Left renal cortex interstitium (tissue), 4 donors: Measurements from ENCODE around the gene TMEM39A. TPM values are rescaled to one million over a fixed set of nuclear protein-coding genes. Genes with fewer than 3 reads are reported as not detected.

Source experiments
- DNase-seq, 4 donors: peaks; one replicate each; pipeline ENCODE4 v3.0.0-alpha.2; 2013; ENCODE audit warnings: low read depth in 4 of 4, low spot score in 2 of 4, missing footprints in 1 of 4
- polyA plus RNA-seq, 4 donors: library from polyadenylated mRNA; unstranded; fragments of 120-200 nt; gene quantifications; one replicate each; pipeline ENCODE4 v1.2.1, GENCODE V29; 2013; ENCODE audit not compliant: insufficient read length in 4 of 4

Gene TMEM39A
- polyA plus RNA-seq, 4 donors: 46.2 to 60.1 (median 53.3) TPM

DNA sequence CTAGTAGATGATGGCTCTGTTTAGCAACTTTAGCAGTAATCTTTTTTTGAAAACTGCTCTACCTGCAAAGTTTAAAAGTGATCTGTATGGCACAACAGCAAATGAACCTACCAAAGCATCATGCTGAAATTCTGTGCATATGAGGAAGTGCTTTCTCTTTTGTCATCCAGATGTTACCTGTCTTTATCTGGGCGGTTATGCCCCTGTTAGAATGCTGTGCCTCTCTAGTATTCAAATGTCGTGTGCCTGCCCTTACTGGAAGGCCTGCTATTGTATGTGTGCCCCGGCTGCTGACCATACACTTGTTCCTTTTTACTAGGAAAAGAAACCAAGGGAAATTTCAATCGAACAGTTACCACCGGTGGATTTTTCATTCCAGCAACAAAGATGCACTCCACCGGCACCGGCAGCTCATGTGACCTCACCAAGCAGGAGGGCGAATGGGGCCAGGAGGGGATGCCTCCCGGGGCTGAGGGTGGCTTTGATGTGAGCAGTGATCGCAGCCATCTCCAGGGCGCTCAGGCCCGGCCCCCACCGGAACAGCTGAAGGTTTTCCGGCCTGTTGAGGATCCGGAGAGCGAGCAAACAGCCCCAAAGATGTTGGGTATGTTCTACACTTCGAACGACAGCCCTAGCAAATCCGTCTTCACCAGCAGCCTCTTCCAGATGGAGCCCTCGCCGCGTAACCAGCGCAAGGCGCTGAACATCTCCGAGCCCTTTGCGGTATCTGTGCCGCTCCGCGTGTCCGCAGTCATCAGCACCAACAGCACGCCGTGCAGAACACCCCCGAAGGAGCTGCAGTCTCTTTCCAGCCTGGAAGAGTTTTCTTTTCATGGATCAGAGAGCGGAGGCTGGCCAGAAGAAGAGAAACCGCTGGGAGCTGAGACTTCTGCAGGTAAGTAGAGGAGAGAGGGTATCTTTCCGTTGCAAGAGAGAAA, 61.6 kb downstream of the TMEM39A start:
- no peak for DNase-seq

GRCh38 chr3:119401069-119401468, 62.3 kb downstream of the TMEM39A start:
- no peak for DNase-seq

DNA sequence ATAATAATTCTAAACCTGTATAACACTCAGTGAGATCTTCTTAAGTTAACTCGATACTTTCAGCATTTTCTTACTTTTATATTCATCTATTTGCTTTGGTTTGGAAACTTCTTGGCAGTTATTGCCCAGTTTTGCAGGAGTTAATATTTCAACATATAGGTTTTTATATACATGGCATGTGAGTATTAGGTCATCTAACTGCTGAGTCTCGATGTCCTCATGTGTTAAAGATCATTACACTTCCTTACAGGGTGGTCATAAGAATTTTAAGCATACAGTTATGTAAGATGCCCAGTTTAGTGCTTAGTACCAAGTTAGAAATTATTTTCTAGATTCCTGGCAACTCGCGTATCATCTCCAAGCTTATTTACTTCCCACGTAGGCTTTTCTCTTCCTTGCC, 62.9 kb downstream of the TMEM39A start:
- no peak for DNase-seq

DNA sequence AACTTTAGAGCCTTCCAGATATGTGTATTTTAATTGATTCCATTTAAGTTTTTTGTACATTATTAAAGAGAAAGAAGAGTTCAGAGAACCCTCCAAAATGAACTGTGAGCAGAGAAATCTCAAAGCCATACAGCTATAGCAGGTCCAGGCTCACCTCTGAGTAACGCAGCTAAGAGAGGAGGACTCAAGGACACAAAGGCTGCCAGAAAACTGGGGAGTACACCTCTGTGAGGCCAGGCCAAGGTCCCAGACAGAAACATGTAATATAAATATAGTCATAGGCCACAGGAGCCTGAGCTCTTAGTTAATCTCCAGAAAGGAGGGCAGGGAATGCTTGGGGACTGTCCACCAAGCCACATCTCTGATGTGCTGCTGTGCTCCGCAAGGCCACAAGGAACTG, 66.5 kb downstream of the TMEM39A start:
- DNase-seq: no peak

DNA sequence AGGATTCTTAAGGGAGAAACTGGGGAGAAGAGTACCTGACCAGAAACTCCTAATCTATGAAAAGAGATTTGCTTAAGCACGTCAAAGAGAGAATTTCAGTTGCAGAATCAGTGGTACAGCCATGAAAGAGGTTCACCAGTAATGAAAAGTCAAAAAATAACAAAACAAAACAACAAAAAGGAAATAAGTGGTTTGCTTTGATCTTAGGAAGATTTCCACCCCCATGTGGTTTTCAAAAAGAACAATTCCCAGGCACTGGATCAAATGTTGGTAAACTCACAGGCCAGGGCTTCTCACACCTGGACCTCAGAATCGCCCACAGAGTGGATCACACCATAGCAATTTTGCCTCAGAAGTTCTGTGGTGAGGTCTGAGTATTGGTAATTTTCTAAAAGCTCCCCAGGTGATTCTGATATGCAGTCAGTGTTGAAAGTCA, 67.5 kb downstream of the TMEM39A start:
- no peak for DNase-seq

DNA sequence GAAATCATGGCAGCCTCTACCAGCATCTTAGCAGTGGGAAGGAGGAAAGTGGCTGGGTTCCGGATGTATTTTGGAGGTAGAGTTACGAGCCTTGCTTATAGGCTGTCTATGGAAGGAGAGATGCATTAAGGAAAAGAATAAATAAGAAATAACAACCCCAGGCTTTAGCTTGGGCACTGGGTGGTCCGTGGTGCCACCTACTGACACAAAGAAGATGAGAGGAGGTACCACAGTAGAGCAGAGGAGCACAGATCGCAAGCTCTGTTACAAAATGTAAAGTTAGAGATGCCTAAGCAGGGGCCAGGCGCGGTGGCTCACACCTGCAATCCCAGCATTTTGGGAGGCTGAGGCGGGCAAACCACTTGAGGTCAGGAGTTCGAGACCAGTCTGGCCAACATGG, 74.8 kb downstream of the TMEM39A start:
- DNase-seq: no peak

DNA sequence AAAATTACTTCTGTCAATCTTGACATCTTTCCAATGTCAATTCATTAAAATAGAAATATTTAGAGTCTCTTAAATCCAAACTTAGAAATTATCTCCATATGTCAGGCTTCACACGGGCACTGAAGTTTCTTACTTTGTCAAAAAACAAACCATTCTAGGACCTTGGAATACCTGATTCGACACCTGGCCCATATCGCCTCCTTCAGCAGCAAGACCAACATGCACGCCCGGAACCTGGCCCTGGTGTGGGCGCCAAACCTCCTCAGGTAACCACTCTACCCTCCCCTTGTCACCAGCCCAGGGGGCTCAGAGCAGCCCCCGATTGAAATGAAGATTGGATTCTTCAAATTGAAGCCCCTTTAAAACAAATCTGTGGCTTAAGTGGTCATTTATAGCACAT, 81.3 kb downstream of the TMEM39A start:
- DNase-seq: no peak

DNA sequence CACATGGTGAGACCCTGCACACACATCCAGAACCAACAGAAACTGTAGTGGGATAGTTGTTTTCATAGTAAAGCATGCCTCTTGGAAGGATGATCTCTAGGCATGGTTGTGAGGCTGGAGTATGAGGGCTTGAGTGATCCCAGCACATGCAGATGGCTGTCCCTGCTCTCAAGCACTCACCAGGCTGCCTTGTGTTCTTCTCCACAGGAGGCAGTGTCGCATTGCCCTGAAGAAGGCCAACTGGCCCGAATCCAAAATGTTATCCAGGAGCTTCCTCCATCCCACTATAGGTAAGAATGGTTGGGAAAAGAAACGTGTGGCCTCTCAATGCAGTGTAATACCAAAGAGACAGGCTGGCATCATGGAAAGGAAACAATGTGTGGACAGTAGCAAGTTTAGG, 82.7 kb downstream of the TMEM39A start:
- no peak for DNase-seq

Other genes with a start within 250 kb of the TMEM39A start
- 10 to 100 TPM; 30.8 to 39.3 (median 35.9) TPM for gene B4GALT4, start 222.7 kb downstream of the TMEM39A start, polyA plus RNA-seq
- 10 to 100 TPM; 10.8 to 15.4 (median 12.7) TPM for gene ARHGAP31, start 169.2 kb downstream of the TMEM39A start, polyA plus RNA-seq
- gene POGLUT1, start 5.3 kb upstream of the TMEM39A start, polyA plus RNA-seq: 10 to 100 TPM; 20.5 to 31.6 (median 26.4) TPM
- gene TIMMDC1, start 34.9 kb upstream of the TMEM39A start, polyA plus RNA-seq: 100 to 1,000 TPM; 101 to 113 (median 106) TPM
- gene CD80, start 96.0 kb upstream of the TMEM39A start, polyA plus RNA-seq: under 1 TPM; 0.17 to 0.25 (median 0.23) TPM
- gene ADPRH, start 115.9 kb upstream of the TMEM39A start, polyA plus RNA-seq: 1 to 10 TPM; 5.9 to 7.1 (median 6.5) TPM
- gene PLA1A, start 134.3 kb upstream of the TMEM39A start, polyA plus RNA-seq: 1 to 10 TPM; 6.0 to 7.7 (median 6.9) TPM
- gene POPDC2, start 197.0 kb upstream of the TMEM39A start, polyA plus RNA-seq: 1 to 10 TPM; 4.3 to 6.0 (median 4.7) TPM
- 10 to 100 TPM; 41.5 to 65.2 (median 48.0) TPM for gene COX17, start 213.8 kb upstream of the TMEM39A start, polyA plus RNA-seq
- 10 to 100 TPM; 15.3 to 37.4 (median 24.3) TPM for gene CFAP91, start 239.4 kb upstream of the TMEM39A start, polyA plus RNA-seq